ENCODE results near the gene PTPRK. TPM values are rescaled to one million over a fixed set of nuclear protein-coding genes. Genes with fewer than 3 reads are reported as not detected.

PTPRK gene
- polyA plus RNA-seq, 1 donor (not counting 4 experiments of a cell fraction or from before 2014, with no cell fraction given) = 52.7 TPM

GRCh38 chr6:128425856-128426255, 94.5 kb downstream of the PTPRK start:
- Histone ChIP-seq H3K36me3 (ENCODE audit: control insufficient read depth in 2 of 2, extremely low read depth in 1 of 2, insufficient read depth in 2 of 2, low read length in 2 of 2) (no peaks in the 10 kb centered on the region), H3K9me1 (ENCODE audit: control insufficient read depth, extremely low read depth, insufficient read depth, low read length) (no peaks in the 10 kb centered on the region), H3K27me3 (ENCODE audit: control insufficient read depth, extremely low read depth, insufficient read depth, low read length) (no peaks in the 10 kb centered on the region), H3K4me3 (ENCODE audit: control insufficient read depth in 2 of 3, extremely low read depth in 1 of 3, insufficient read depth in 2 of 3, low read depth in 1 of 3, low read length in 3 of 3) (no peak overlapping the region), H3K27ac (ENCODE audit: control insufficient read depth, insufficient read depth, low read length) (no peak overlapping the region), H3K79me2 (ENCODE audit: control insufficient read depth, insufficient read depth, low read length) (peaks cover 73% of the 10 kb centered on the region), H3K9me3 (ENCODE audit: control insufficient read depth, low read depth, low read length) (no peaks in the 10 kb centered on the region), H3K9ac (ENCODE audit: control insufficient read depth, extremely low read depth, insufficient read depth, low read length) (no peak overlapping the region), H3K4me2 (ENCODE audit: control insufficient read depth, extremely low read depth, insufficient read depth, low read depth, low read length) (no peak overlapping the region), H2AFZ (ENCODE audit: control insufficient read depth, low read length) (no peak overlapping the region), H4K20me1 (ENCODE audit: control insufficient read depth, extremely low read depth, insufficient read depth, low read length) (no peaks in the 10 kb centered on the region), H3K4me1 (ENCODE audit: control insufficient read depth, extremely low read depth, insufficient read depth, low read length) (no peaks in the 10 kb centered on the region)
- dilution Hi-C loops (cut with MboI; ENCODE audit: extremely low pct_ligation_motif_present, low sequenced_read_pairs) = no loop called here
- DNase-seq (ENCODE audit: low read depth, low spot score) (no peak), FAIRE-seq (no peak)
- no peak for TF ChIP-seq EZH2 (IDR thresholded peaks at IDR 0.05; ENCODE audit: low read length)
- TF ChIP-seq CTCF (optimal IDR thresholded peaks at IDR 0.05 in 1 of 3, IDR thresholded peaks at IDR 0.05 in 1 of 3, conservative IDR thresholded peaks at IDR 0.05 in 1 of 3; ENCODE audit: extremely low read depth in 1 of 3, insufficient read depth in 2 of 3, low read length in 3 of 3) = no peak

- no peaks in the 10 kb centered on the region for H3K4me1 ChIP-seq (ENCODE audit: control insufficient read depth, extremely low read depth, insufficient read depth, low read length)
- H3K9ac ChIP-seq (ENCODE audit: control insufficient read depth, extremely low read depth, insufficient read depth, low read length) = no peak overlapping the region
- dilution Hi-C loops (cut with MboI; ENCODE audit: extremely low pct_ligation_motif_present, low sequenced_read_pairs) = no loop called here
- no peak overlapping the region for H3K4me2 ChIP-seq (ENCODE audit: control insufficient read depth, extremely low read depth, insufficient read depth, low read depth, low read length)
- H3K9me3 ChIP-seq (ENCODE audit: control insufficient read depth, low read depth, low read length) = no peaks in the 10 kb centered on the region
- H2AFZ ChIP-seq (ENCODE audit: control insufficient read depth, low read length) = no peak overlapping the region
- TF ChIP-seq CTCF (optimal IDR thresholded peaks at IDR 0.05 in 1 of 3, IDR thresholded peaks at IDR 0.05 in 1 of 3, conservative IDR thresholded peaks at IDR 0.05 in 1 of 3; ENCODE audit: extremely low read depth in 1 of 3, insufficient read depth in 2 of 3, low read length in 3 of 3) (no peak), EZH2 (IDR thresholded peaks at IDR 0.05; ENCODE audit: low read length) (no peak)
- H3K4me3 ChIP-seq (ENCODE audit: control insufficient read depth in 2 of 3, extremely low read depth in 1 of 3, insufficient read depth in 2 of 3, low read depth in 1 of 3, low read length in 3 of 3) = no peak overlapping the region
- H3K27ac ChIP-seq (ENCODE audit: control insufficient read depth, insufficient read depth, low read length) = no peak overlapping the region
- no peaks in the 10 kb centered on the region for H3K9me1 ChIP-seq (ENCODE audit: control insufficient read depth, extremely low read depth, insufficient read depth, low read length)
- H3K79me2 ChIP-seq (ENCODE audit: control insufficient read depth, insufficient read depth, low read length) = peaks cover 75% of the 10 kb centered on the region
- DNase-seq (ENCODE audit: low read depth, low spot score) (no peak), FAIRE-seq (no peak)
- no peaks in the 10 kb centered on the region for H4K20me1 ChIP-seq (ENCODE audit: control insufficient read depth, extremely low read depth, insufficient read depth, low read length)
- no peaks in the 10 kb centered on the region for H3K27me3 ChIP-seq (ENCODE audit: control insufficient read depth, extremely low read depth, insufficient read depth, low read length)
- no peaks in the 10 kb centered on the region for H3K36me3 ChIP-seq (ENCODE audit: control insufficient read depth in 2 of 2, extremely low read depth in 1 of 2, insufficient read depth in 2 of 2, low read length in 2 of 2)
Observed at GRCh38 chr6:128422871-128423270, 97.5 kb downstream of the PTPRK start.

Data from keratinocyte (primary cell).